Measurements from ENCODE around the gene PVRIG. TPM values are rescaled to one million over a fixed set of nuclear protein-coding genes. Genes with fewer than 3 reads are reported as not detected.
A peak's percentile ranks its signal among the peaks of the same experiment; 100 is the strongest.
"Not testable (repeated sequence)": the region's sequence is repeated elsewhere in the genome, so short reads cannot be mapped to it uniquely, and the experiment has no call there.

The PVRIG gene
- total RNA-seq, 2 experiments from 2014 or later, result 45.2 to 63.2 TPM

GRCh38 chr7:100182616-100183015 lies 37.1 kb upstream of the PVRIG start:
- Mint-ChIP-seq H3K4me1 (peaks cover 29% of the 10 kb centered on the region), H3K27ac (peak overlapping the region; percentile 43)
- H3K27me3 Mint-ChIP-seq; H3K36me3 Mint-ChIP-seq; ATAC-seq; H3K4me3 Mint-ChIP-seq; H3K9me3 Mint-ChIP-seq (ENCODE audit: low read depth); DNase-seq: not testable (repeated sequence)
- CTCF ChIA-PET, result interaction anchor here (1.2 to 2.5 kb wide), 4 partner anchors 12 to 225 kb away, joined by 3 to 10 read pairs (median 3); no protein-coding TSS in a partner anchor

GRCh38 chr7:100183090-100183489 lies 36.7 kb upstream of the PVRIG start:
- DNase-seq; H3K27ac Mint-ChIP-seq; H3K36me3 Mint-ChIP-seq; H3K27me3 Mint-ChIP-seq; H3K9me3 Mint-ChIP-seq (ENCODE audit: low read depth); ATAC-seq; H3K4me3 Mint-ChIP-seq: not testable (repeated sequence)
- CTCF ChIA-PET, result interaction anchor here (1.4 to 2.5 kb wide), 2 partner anchors 50 to 225 kb away, joined by 3 to 10 read pairs; no protein-coding TSS in a partner anchor
- peaks cover 27% of the 10 kb centered on the region for H3K4me1 Mint-ChIP-seq

GRCh38 chr7:100185726-100186125 lies 34.0 kb upstream of the PVRIG start:
- ATAC-seq, result no peak

GRCh38 chr7:100189061-100189460 lies 30.7 kb upstream of the PVRIG start:
- CTCF ChIA-PET, result interaction anchor here (1.1 to 6.5 kb wide), 9 partner anchors 12 to 56 kb away, joined by 3 to 80 read pairs (median 7); partner anchors contain the start of genes GAL3ST4, GPC2, LAMTOR4 and PVRIG
- H3K9me3 Mint-ChIP-seq (ENCODE audit: low read depth), result no peaks in the 10 kb centered on the region
- H3K4me1 Mint-ChIP-seq, result peaks cover 17% of the 10 kb centered on the region
- no peak for DNase-seq
- no peaks in the 10 kb centered on the region for H3K27me3 Mint-ChIP-seq
- ATAC-seq, result no peak
- no peak overlapping the region for H3K4me3 Mint-ChIP-seq
- no peaks in the 10 kb centered on the region for H3K36me3 Mint-ChIP-seq
- H3K27ac Mint-ChIP-seq, result no peak overlapping the region

More at GRCh38 chr7:100185726-100186125, 34.0 kb upstream of the PVRIG start:
- H3K4me1 Mint-ChIP-seq, result peaks cover 32% of the 10 kb centered on the region
- no peaks in the 10 kb centered on the region for H3K9me3 Mint-ChIP-seq (ENCODE audit: low read depth)
- peaks cover 3% of the 10 kb centered on the region for H3K36me3 Mint-ChIP-seq
- no peaks in the 10 kb centered on the region for H3K27me3 Mint-ChIP-seq
- H3K4me3 Mint-ChIP-seq, result no peak overlapping the region
- CTCF ChIA-PET, result interaction anchor here (0.8 to 6.5 kb wide), 4 partner anchors 10 to 52 kb away, joined by 3 to 80 read pairs (median 5); no protein-coding TSS in a partner anchor
- no peak for DNase-seq
- H3K27ac Mint-ChIP-seq, result no peak overlapping the region

- H3K4me3 Mint-ChIP-seq, result no peak overlapping the region
- CTCF ChIA-PET, result interaction anchor here (0.7 to 6.5 kb wide), 14 partner anchors 8 to 217 kb away, joined by 3 to 80 read pairs (median 4); partner anchors contain the start of genes GAL3ST4, GPC2, LAMTOR4 and PVRIG
- H3K27me3 Mint-ChIP-seq, result no peaks in the 10 kb centered on the region
- no peaks in the 10 kb centered on the region for H3K36me3 Mint-ChIP-seq
- DNase-seq, result no peak
- peak overlapping the region; percentile 48 for H3K27ac Mint-ChIP-seq
- H3K9me3 Mint-ChIP-seq (ENCODE audit: low read depth), result no peaks in the 10 kb centered on the region
- ATAC-seq, result peak; percentile 92
- H3K4me1 Mint-ChIP-seq, result peaks cover 17% of the 10 kb centered on the region
These were observed 29.6 kb upstream of the PVRIG start for GRCh38 chr7:100190048-100190711.

- no peak for DNase-seq
- Mint-ChIP-seq H3K27ac (no peak overlapping the region), H3K4me3 (no peak overlapping the region), H3K36me3 (no peaks in the 10 kb centered on the region), H3K27me3 (no peaks in the 10 kb centered on the region), H3K9me3 (ENCODE audit: low read depth) (no peaks in the 10 kb centered on the region), H3K4me1 (peaks cover 17% of the 10 kb centered on the region)
- CTCF ChIA-PET, result no interaction called here
- ATAC-seq, result no peak
These were observed 28.0 kb upstream of the PVRIG start for GRCh38 chr7:100191775-100192174.

GRCh38 chr7:100192281-100192862 lies 27.4 kb upstream of the PVRIG start:
- not testable (repeated sequence) for ATAC-seq; H3K27me3 Mint-ChIP-seq; DNase-seq; H3K36me3 Mint-ChIP-seq; H3K27ac Mint-ChIP-seq; H3K9me3 Mint-ChIP-seq (ENCODE audit: low read depth); H3K4me3 Mint-ChIP-seq
- H3K4me1 Mint-ChIP-seq, result peaks cover 17% of the 10 kb centered on the region
- CTCF ChIA-PET, result interaction anchor here (2.0 to 3.9 kb wide), 2 partner anchors 17 to 25 kb away, joined by 7 to 21 read pairs; no protein-coding TSS in a partner anchor

GRCh38 chr7:100192969-100193368 lies 26.8 kb upstream of the PVRIG start:
- H3K36me3 Mint-ChIP-seq, result no peaks in the 10 kb centered on the region
- no peak for DNase-seq
- no peak overlapping the region for H3K4me3 Mint-ChIP-seq
- H3K9me3 Mint-ChIP-seq (ENCODE audit: low read depth), result no peaks in the 10 kb centered on the region
- CTCF ChIA-PET, result interaction anchor here (2.0 to 3.9 kb wide), 2 partner anchors 16 to 24 kb away, joined by 7 to 21 read pairs; no protein-coding TSS in a partner anchor
- ATAC-seq, result no peak
- H3K27ac Mint-ChIP-seq, result no peak overlapping the region
- peaks cover 17% of the 10 kb centered on the region for H3K4me1 Mint-ChIP-seq
- H3K27me3 Mint-ChIP-seq, result no peaks in the 10 kb centered on the region

- H3K4me3 Mint-ChIP-seq, result no peak overlapping the region
- H3K36me3 Mint-ChIP-seq, result no peaks in the 10 kb centered on the region
- CTCF ChIA-PET, result interaction anchor here (0.8 to 3.9 kb wide), 6 partner anchors 9 to 63 kb away, joined by 3 to 21 read pairs (median 4); no protein-coding TSS in a partner anchor
- H3K27me3 Mint-ChIP-seq, result peaks cover 2% of the 10 kb centered on the region
- H3K27ac Mint-ChIP-seq, result no peak overlapping the region
- DNase-seq, result no peak
- no peaks in the 10 kb centered on the region for H3K9me3 Mint-ChIP-seq (ENCODE audit: low read depth)
- peaks cover 11% of the 10 kb centered on the region for H3K4me1 Mint-ChIP-seq
- no peak for ATAC-seq
These were observed 24.5 kb upstream of the PVRIG start for GRCh38 chr7:100195222-100195621.

- not testable (repeated sequence) for H3K4me1 Mint-ChIP-seq; H3K36me3 Mint-ChIP-seq; ATAC-seq; H3K27me3 Mint-ChIP-seq; DNase-seq; H3K9me3 Mint-ChIP-seq (ENCODE audit: low read depth); H3K27ac Mint-ChIP-seq; H3K4me3 Mint-ChIP-seq
- CTCF ChIA-PET, result interaction anchor here (1.2 to 3.9 kb wide), 3 partner anchors 10 to 22 kb away, joined by 3 to 21 read pairs (median 5); no protein-coding TSS in a partner anchor
These were observed 23.8 kb upstream of the PVRIG start for GRCh38 chr7:100195901-100196322.

- Mint-ChIP-seq H3K4me3 (no peak overlapping the region), H3K27me3 (peaks cover 2% of the 10 kb centered on the region), H3K9me3 (ENCODE audit: low read depth) (no peaks in the 10 kb centered on the region), H3K27ac (no peak overlapping the region), H3K4me1 (no peaks in the 10 kb centered on the region), H3K36me3 (peaks cover 2% of the 10 kb centered on the region)
- CTCF ChIA-PET, result interaction anchor here (1.2 to 2.9 kb wide), 2 partner anchors 10 to 66 kb away, joined by 4 to 7 read pairs; no protein-coding TSS in a partner anchor
- DNase-seq (no peak), ATAC-seq (no peak)
These were observed 21.5 kb upstream of the PVRIG start for GRCh38 chr7:100198266-100198665.

GRCh38 chr7:100200693-100201092 lies 19.1 kb upstream of the PVRIG start:
- no peak for ATAC-seq
- no peak overlapping the region for H3K27ac Mint-ChIP-seq
- no peaks in the 10 kb centered on the region for H3K9me3 Mint-ChIP-seq (ENCODE audit: low read depth)
- CTCF ChIA-PET, result interaction anchor here (0.6 kb wide), 1 partner anchor 12 kb away, joined by 3 read pairs; no protein-coding TSS in a partner anchor
- peaks cover 2% of the 10 kb centered on the region for H3K27me3 Mint-ChIP-seq
- DNase-seq, result no peak
- peaks cover 4% of the 10 kb centered on the region for H3K36me3 Mint-ChIP-seq
- no peak overlapping the region for H3K4me3 Mint-ChIP-seq
- peaks cover 8% of the 10 kb centered on the region for H3K4me1 Mint-ChIP-seq

- peaks cover 9% of the 10 kb centered on the region for H3K36me3 Mint-ChIP-seq
- no peak overlapping the region for H3K4me3 Mint-ChIP-seq
- CTCF ChIA-PET, result interaction anchor here (0.5 to 10.0 kb wide), 3 partner anchors 17 to 245 kb away, joined by 3 to 80 read pairs (median 3); no protein-coding TSS in a partner anchor
- ATAC-seq (no peak), DNase-seq (no peak)
- H3K27me3 Mint-ChIP-seq, result no peaks in the 10 kb centered on the region
- H3K27ac Mint-ChIP-seq, result no peak overlapping the region
- no peaks in the 10 kb centered on the region for H3K9me3 Mint-ChIP-seq (ENCODE audit: low read depth)
- H3K4me1 Mint-ChIP-seq, result peaks cover 23% of the 10 kb centered on the region
These were observed 15.3 kb upstream of the PVRIG start for GRCh38 chr7:100204454-100204853.
